HG03060 (cell line): ENCODE data around the gene FGFR2.

Experiments
- ATAC-seq: cut with Tn5 transposase; IDR thresholded peaks from one replicate; pipeline ENCODE4 v1.9.1; 2021; ENCODE audit warnings: low read depth, moderate number of reproducible peaks; ENCODE audit not compliant: unreplicated experiment

The FGFR2 gene

DNA sequence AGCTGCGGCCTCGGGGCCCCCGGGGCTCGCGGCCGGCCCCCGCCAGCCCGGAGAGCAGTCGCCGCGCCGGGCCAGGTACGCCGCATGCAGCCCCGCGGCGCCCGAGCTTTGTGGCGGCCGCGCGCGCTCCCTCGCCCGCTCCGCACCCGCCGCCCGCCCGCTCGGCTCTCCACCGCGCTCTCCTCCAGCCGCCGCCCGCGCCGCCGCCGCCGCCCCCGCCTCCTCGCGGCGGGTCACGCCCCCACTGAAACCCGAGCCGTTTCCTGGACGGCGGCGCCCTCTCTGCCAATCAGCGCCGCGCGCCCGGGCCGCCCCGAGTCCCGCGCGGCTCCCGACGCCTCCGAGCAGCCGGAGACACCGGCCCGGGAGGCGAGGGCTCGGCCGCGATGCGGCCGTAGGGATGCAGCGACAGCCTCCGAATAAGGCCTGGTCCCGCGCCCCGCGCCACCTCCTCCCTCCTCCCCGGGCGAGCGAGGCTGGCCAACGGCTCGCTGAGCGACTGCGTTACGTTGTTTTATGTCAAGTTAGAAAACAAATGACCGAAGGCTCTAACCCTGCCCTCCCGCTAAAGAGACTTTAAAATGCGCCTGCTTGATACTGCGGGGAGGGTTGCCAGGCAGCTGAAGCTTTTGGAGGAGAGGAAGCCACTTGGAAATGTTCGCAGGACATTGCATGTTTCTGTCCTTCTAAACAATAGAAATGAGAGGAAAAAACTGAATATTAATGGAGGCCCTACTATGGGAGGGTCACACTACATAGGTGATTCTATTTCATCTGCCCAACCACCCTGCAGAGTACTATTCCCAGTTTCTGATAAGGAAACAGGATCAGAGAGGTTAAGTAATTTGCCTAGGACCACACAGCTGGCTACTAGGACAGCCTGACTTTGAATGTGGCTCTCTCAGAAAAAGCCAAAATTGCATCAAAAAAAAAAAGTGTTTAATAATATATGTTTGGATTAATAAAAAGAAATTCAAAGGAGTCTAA is at the start of gene FGFR2:
Gene FGFR2 (minus strand): TSS at position 182 of the 987 bp plus-strand sequence. CDS start 4,627 bp downstream, outside the sequence.
- ATAC-seq, result no peak

DNA sequence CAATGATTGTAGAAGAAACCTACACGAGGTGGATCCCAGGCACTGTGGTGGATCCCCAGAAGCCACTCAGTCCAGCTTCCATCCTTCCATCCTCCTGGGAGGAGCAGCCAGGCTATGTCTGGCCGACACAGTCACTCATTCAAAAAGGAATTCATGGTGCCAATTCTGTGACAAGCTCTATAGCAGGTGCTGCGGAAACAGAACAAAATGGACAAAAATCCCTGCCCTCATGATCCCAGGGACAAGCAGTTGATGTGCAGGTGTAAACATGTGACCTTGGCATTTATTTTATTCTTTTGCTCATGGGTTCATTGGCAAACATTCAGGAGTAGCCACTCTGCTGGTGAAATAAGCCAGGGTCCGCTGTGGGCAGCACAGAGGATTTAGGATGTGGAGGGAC is 49.2 kb upstream of the FGFR2 start:
- ATAC-seq, result no peak

DNA sequence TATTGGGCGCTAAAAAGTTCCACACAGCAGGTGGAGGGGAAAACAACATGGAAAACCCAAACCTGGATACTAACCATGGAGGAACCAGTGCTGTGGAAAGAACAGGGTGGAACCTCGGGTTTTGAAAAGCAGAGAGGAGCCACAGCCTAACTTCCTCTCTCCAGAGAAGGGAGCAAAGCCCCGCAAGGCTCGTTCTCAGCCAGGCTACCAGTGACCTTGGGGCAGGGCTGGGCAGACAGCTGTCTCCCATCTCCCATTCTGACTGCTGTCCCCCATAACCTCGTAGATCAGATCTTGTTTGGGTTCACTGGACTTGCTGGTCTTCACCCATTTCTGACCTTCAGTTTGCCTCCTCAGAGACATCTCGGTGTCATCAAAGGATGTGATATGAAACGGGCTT is 47.5 kb upstream of the FGFR2 start:
- no peak for ATAC-seq

DNA sequence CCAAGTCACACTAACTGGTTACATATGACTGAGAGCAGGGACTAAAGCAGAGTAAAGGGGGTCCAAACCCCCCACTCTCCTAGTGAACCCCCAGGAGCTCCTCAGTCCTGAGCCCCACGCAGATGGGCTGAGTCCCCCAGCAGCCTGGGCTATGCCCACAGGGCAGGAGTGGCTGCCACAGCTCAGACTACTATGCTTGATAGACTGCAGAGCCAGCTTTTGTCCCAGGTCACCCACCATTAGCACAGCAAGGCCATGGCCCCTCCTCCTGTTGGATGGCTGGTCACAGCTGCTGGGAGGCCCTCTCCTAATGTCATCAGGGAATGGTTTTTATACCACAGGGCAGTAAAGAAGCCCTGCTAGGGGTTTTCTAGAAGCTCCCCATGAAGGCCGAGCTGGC is 46.3 kb upstream of the FGFR2 start:
- ATAC-seq, result no peak

DNA sequence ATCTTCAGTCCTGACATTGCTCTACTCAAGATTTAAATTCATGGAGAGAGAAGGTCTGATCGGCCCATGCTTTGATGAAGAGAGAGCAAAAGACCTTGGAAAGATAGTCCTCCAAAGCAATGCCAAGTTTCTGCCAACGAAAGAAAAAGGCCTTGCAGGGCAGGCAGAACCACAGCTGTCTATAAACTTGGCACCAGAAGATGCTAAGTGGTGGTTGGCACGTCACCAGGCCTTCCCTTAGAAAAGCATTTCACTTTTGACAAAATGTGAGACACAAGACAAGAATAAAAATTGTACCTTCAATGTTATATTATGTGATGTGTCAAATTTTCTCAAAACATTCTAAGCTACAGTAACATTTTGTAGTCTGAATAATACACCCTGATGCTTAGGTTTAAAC is 42.0 kb upstream of the FGFR2 start:
- ATAC-seq, result no peak

DNA sequence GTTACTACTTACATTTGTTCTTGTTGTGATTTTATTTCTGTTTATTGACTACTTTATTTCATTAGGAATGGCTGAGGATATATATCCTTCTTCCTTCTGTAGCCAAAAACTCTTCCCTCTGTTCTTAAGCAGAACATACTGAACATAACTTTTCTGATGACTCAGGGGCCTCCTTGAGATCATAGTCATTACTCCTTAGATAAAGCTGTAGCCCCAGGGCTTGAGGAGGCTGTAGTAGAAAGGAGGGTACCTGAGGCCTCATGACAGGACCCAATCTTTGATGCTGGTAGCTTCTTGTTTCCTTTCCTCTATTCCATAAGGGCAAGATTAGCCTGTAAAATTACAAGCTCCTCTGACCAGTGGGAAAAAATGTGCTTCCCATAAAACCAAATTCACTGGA is 41.2 kb upstream of the FGFR2 start:
- ATAC-seq, result no peak

DNA sequence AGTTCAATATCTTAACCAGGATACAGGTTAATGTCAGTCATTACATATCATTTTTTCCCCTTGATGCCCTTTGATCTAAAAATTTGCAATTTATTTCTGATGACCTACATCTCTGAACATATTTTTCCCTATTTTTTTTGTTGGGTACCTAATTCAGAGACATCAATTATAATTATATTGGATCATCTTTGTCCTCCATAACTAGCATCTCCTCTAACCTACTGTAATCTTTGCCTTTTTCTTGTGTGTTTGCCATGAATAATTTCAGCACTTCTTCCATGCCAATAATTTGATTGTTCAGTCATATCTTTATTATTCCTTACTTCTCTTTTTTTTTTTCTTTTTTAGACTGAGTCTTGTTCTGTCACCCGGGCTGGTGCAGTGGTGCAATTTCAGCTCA is 39.2 kb upstream of the FGFR2 start:
- no peak for ATAC-seq

DNA sequence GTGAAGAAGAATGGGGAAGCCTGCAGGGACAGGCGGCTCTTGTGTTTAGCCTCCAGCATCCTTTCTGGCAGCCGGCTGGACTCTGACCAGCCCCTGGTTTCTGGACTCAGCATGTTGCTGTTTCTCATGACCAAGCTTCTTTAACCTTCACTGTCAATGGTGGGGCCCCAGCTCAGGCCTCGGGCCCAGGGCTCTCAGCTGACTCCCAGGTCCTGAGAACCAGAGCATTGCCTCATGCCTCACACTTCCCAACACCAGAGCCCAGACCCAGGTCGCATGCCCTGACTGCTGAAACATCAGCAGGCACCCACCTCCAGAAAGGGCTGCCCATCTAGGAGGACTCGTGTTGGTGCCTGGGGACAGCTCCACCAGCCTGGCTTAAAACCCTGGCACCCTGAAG is 34.8 kb upstream of the FGFR2 start:
- no peak for ATAC-seq

DNA sequence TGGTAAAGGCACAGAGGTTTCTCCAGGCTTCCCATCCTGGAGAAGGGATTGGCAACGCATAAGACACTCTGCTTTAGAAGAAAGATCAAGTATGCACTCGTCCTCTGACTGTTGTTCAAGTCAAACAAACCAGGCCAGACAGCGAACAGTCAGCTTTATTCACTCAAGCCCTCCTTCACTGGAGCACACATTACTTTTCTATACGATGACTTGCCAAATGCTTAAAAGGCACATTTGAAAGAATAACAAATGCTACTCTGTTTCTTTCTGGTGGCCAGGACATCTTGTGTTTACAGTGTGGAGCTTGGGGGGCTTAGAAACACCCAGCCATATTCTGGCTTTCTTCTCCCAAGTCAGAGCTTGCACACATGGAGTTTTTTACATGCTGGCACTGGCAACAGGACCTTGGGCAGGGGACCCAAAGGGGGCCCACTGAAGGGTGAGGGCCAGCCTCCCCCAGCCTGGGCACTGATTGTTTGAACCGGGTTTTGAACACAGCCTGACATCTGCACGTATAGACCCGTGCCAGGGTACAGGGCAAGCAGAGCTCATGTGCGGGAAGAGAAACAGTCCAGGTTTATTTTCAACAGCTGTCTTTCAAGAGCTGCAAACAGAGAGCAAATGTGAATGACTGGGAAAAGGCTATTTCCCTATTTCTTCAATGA is 33.3 kb upstream of the FGFR2 start:
- ATAC-seq, result no peak

DNA sequence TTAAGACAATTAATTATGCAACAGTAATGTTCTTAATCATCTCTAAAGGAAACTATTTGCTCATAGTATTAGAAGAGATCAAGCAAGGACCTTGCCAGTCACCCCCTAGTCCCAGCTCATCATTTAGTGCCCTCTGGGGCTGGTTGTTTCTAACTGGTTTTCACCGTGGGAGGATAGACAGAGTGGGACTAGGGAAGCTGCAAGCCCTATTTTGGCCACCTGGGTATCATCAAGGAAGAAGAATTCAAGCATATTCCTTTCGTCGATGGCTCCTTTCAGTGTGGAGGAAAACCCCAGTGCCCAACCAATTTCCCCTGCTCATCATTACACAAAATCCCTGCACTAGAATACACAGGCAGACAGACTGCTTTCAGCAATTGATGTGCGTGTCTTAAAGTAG is 30.6 kb upstream of the FGFR2 start:
- ATAC-seq, result no peak

DNA sequence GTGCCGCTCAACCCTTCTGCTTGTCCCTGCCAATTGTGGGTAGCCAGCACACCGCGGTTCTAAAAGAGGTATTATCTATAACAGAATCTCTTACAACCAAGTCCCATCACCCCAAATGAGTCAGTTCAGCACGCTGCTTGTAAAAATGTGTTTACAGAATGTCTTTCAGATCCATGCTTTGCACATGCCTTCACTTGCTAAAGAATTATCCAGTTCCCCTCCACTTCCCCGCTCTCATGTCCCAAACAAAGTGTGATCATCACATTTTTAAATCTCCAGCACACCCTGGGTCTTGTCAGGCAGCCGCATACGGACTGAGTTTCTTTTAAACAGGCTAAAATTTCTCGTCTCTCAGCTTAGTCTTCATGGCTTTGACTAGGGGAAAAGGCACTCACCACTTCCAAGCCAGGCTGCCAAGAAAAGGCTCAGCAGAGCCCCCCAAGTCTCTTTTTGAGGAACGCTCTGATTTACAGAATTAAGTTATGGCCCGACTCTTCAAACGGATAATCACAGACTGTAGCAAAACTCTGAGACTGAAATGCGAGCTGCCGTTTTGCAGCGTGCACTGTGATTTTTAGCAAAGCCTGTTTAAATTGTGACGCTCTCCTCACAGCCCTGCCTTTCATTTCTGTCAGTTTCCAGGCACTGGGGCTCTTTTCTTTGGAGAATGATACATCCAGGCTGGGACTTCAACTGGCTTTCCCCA is 29.8 kb upstream of the FGFR2 start:
- no peak for ATAC-seq

DNA sequence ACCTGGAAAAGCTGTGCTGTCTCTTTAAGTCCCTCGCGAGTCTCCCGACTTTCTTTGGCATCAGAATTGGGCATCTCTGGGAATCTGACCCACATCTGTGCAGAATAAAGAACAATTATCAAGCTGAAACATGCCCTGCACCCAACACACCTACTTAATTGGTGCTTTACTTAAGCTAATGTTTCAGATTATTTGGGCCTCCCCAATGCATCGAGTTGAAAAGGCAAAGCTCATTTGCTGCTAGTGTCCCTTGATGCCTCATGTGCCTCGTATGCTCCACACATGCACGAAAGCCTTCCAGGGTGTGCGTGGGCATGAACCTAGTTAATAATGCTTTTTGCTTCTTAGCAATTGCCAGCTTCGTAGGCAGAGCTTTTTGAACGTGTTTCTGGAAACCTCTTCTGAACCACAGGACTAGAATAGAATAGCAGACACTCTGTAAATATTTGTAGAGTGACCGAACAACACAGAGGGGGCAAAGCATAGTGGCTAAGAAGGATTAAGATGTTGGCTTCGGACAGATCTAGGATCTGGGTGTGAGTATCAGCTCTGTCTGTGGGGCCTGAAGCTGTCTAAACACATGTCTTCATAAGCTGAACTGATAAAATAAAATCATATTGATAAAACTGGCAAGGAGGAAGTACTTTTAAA is 26.7 kb upstream of the FGFR2 start:
- no peak for ATAC-seq

DNA sequence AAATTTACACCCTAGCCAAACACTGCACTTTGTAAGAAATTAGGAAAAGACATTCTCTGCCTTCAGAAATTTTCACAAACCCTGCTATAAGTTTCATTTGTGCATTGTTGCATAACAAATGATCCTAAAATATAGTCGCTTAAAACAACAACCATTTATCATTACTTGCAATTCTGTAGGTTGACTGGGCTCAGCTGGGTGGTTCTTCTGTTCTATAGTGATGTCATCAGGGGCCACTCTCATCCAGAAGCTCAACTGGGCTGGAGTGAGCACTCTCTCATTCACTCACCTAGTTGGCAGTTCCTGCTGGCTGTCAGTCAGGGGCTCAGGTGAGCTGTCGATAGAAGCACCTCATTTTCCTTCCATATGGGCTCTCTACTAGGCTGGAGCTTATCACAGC is 20.7 kb upstream of the FGFR2 start:
- no peak for ATAC-seq

DNA sequence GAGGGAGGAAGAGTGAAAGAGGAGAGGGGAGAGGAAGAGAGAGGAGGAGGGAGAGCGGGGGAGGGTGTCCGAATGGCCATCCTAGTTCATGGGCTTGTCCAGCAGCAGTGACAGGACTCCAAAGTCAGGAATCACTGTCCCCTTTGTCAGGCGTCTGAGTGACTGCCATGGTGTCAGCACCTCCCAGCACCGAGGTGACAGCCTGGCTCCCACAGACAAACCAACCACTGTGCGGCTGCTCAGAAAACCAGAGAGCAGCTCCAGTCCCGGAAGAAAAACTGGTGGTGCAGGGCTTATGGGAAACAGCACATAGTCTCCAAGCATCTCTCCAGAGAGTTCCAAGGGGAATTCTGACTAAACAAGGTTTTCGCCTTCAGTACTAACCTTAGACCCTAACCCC is 18.9 kb upstream of the FGFR2 start:
- ATAC-seq, result no peak

DNA sequence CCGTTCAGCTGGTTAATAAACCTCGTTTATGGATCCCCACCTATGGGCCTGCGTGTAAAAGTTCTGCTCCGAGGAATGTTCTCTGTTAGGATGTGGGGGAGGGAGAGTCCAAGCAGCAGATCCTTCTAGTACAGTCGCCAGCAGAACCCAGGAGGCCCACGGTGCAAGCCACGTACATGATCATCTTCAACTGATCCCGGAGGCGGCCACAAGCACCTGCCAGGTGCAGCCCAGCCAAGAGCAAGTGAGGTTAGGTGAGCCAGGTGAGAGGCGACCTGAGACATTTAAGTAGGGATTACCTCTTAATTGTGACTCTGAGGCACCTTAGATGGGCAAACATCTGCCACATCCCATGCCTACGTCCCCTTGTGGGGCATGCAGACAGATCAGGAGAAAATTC is 18.0 kb upstream of the FGFR2 start:
- ATAC-seq, result no peak

DNA sequence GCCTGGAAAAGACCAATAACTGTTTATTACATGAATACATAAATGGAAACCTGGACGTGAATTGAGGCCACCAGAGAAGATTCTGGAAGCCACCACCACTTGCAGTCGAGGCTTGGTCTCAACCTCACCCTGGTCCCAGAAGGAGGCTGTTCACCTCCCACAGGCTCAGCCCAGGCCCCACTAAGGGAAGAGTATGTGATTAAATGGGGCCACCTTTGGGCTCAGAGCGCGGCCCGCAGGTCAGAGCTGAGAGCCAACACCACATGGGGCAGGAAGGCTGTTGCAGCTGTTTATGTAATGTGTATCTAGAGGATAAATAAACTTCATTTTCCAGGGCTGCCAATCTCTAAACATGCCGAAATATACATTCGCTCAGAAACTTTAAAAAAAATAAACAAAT is 17.6 kb upstream of the FGFR2 start:
- ATAC-seq, result no peak

DNA sequence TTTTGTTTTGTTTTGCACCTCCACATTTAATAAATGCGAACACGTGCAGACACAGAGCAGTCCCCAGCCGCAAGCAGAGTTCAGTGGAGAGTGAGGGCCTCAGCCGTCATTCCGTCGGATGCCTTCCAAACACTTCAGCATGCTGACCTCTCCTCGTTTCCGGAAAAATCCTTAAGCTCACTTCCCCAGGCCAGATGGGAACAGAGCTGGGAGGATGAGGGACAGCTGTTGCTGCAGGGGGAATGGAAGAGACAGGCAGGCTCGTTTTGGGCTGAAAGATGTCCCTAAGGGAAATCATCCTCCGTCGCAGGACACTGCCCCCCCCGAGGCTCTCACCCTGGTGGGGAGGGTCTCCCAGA is 17.2 kb upstream of the FGFR2 start:
- ATAC-seq, result no peak

DNA sequence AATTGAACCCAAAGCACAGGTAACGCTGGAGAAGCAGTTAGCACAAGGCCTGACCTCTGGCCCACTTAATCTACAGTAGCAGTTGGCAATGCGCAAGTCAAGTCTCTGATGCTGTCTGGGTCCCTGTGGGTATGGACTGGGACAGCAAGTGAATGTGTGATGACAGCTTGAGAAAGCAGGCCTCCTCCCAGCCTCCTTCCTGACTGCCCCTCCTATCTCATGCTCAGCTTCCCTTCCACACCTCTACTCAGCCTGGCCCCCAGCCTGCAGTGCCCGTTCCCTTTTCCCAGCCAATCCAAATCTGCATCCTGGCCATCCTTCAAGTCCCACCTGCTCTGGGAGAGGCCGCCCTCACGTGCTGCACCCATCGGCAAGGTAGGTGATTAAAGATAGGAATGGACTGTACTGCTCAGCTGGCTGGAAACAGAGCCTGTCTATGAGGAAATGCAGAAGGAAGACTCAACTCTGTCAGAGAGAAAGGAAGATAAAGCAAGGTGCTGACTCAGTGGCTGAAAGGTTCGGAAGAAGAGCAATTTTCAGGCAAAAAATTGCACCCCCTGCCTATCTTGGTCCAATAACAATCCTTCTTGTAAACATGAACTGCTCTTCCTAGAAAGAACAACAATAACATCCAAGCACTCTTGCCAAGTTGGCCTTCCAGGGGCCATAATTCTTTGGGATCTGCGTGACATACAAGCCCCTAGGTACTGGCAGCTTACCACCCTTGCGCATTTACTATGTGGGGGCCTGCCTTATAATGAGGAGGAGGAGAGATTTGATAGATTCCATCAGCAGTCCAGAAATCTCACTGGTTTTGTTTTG is 16.6 kb upstream of the FGFR2 start:
- ATAC-seq, result no peak

DNA sequence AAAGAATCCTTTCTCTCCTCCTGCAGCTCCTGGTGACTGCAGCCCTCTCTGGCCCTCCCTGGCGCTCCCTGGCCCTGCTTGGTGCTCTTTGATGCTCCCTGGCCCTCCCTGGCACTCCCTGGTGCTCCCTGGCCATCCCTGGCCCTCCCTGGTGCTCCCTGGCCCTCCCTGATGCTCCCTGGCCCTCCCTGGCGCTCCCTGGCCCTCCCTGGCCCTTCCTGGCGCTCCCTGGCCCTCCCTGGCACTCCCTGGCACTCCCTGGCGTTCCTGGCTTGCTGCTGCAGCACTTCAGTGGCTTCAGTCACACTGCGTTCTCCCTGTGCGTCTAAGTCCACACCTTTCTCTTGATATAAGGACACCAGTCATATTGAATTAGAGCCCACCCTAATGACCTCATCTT is 15.2 kb upstream of the FGFR2 start:
- ATAC-seq, result no peak
